ENCODE measurements around the gene WIPF1. TPM values are rescaled to one million over a fixed set of nuclear protein-coding genes. Genes with fewer than 3 reads are reported as not detected.

Gene WIPF1
- total and polyA plus RNA-seq, 4 donors = 18.5 to 64.1 (median 49.0) TPM

GRCh38 chr2:174560737-174561136 lies 36.9 kb downstream of the WIPF1 start:
- Histone ChIP-seq H3K4me3 (no peak overlapping the region), H3K27ac (ENCODE audit: low read depth in 1 of 2, low read length in 1 of 2) (no peak overlapping the region), H3K4me1 (ENCODE audit: control insufficient read depth in 5 of 5, insufficient read depth in 5 of 5, low read length in 5 of 5) (peaks cover 0 to 16% (median 3%) of the 10 kb centered on the region in 5 donors), H3K36me3 (ENCODE audit: control insufficient read depth in 4 of 4, insufficient read depth in 4 of 4, low read length in 4 of 4) (peaks cover 0 to 14% (median 6%) of the 10 kb centered on the region in 4 donors), H3K27me3 (ENCODE audit: control insufficient read depth in 3 of 3, insufficient read depth in 3 of 3, low read length in 2 of 3) (no peaks in the 10 kb centered on the region), H3K9me3 (ENCODE audit: control insufficient read depth in 4 of 4, insufficient read depth in 3 of 4, low read length in 3 of 4) (no peaks in the 10 kb centered on the region), H3K9ac (ENCODE audit: insufficient read depth in 1 of 2, low read length in 2 of 2) (no peak overlapping the region)
- no peak for TF ChIP-seq CTCF (IDR thresholded peaks at IDR 0.05; ENCODE audit: control extremely low read depth, extremely low read depth)
- ATAC-seq (ENCODE audit: insufficient read depth, low FRiP score) (no peak), DNase-seq (no peak)

GRCh38 chr2:174555998-174556397 lies 41.6 kb downstream of the WIPF1 start:
- TF ChIP-seq CTCF (IDR thresholded peaks at IDR 0.05; ENCODE audit: control extremely low read depth, extremely low read depth) = no peak
- H3K36me3 ChIP-seq (ENCODE audit: control insufficient read depth in 4 of 4, insufficient read depth in 4 of 4, low read length in 4 of 4) = peaks cover 0 to 4% (median under 1%) of the 10 kb centered on the region in 4 donors
- no peak overlapping the region for H3K4me3 ChIP-seq
- H3K4me1 ChIP-seq (ENCODE audit: control insufficient read depth in 5 of 5, insufficient read depth in 5 of 5, low read length in 5 of 5) = peaks cover 0 to 2% (median 0%) of the 10 kb centered on the region in 5 donors
- ATAC-seq (ENCODE audit: insufficient read depth, low FRiP score) (no peak), DNase-seq (no peak)
- H3K9ac ChIP-seq (ENCODE audit: insufficient read depth in 1 of 2, low read length in 2 of 2) = no peak overlapping the region
- H3K9me3 ChIP-seq (ENCODE audit: control insufficient read depth in 4 of 4, insufficient read depth in 3 of 4, low read length in 3 of 4) = peaks cover 0 to 4% (median 1%) of the 10 kb centered on the region in 4 donors
- H3K27me3 ChIP-seq (ENCODE audit: control insufficient read depth in 3 of 3, insufficient read depth in 3 of 3, low read length in 2 of 3) = no peaks in the 10 kb centered on the region
- 57 to 65% methylated on average over 4 of the region's 4 CpGs for WGBS, 2 donors
- peak overlapping the region in 1 of 2 donors; percentile 45 for H3K27ac ChIP-seq (ENCODE audit: low read depth in 1 of 2, low read length in 1 of 2)

- H3K9me3 ChIP-seq (ENCODE audit: control insufficient read depth in 4 of 4, insufficient read depth in 3 of 4, low read length in 3 of 4) = peaks cover 0 to 4% (median 1%) of the 10 kb centered on the region in 4 donors
- H3K9ac ChIP-seq (ENCODE audit: insufficient read depth in 1 of 2, low read length in 2 of 2) = no peak overlapping the region
- no peaks in the 10 kb centered on the region for H3K4me1 ChIP-seq (ENCODE audit: control insufficient read depth in 5 of 5, insufficient read depth in 5 of 5, low read length in 5 of 5)
- no peak overlapping the region for H3K27ac ChIP-seq (ENCODE audit: low read depth in 1 of 2, low read length in 1 of 2)
- H3K36me3 ChIP-seq (ENCODE audit: control insufficient read depth in 4 of 4, insufficient read depth in 4 of 4, low read length in 4 of 4) = peaks cover 0 to 4% (median under 1%) of the 10 kb centered on the region in 4 donors
- 64 to 74% methylated on average over 4 of the region's 4 CpGs for WGBS, 2 donors
- no peak for ATAC-seq (ENCODE audit: insufficient read depth, low FRiP score)
- H3K27me3 ChIP-seq (ENCODE audit: control insufficient read depth in 3 of 3, insufficient read depth in 3 of 3, low read length in 2 of 3) = no peaks in the 10 kb centered on the region
- DNase-seq = peak in 1 of 3 donors; percentile 19
- no peak for TF ChIP-seq CTCF (IDR thresholded peaks at IDR 0.05; ENCODE audit: control extremely low read depth, extremely low read depth)
- no peak overlapping the region for H3K4me3 ChIP-seq
Observed at GRCh38 chr2:174554529-174555150, 43.0 kb downstream of the WIPF1 start.
